Liver (tissue), 9 donors: ENCODE data around the gene CHST12. TPM values are rescaled to one million over a fixed set of nuclear protein-coding genes. Genes with fewer than 3 reads are reported as not detected.

Experiments used
- DNase-seq: peaks from one replicate; pipeline ENCODE4 v3.0.0-alpha.2; 2017; ENCODE audit warnings: low spot score
- H3K27ac ChIP-seq, 2 donors: one replicate each; pipeline ENCODE4 v1.7.0; 2013; ENCODE audit warnings: inconsistent platforms in 2 of 2, low read length in 2 of 2, control low read depth in 1 of 2, low read depth in 1 of 2, mild to moderate bottlenecking in 1 of 2
- H3K27me3 ChIP-seq, 4 donors: one replicate each; pipeline versions ENCODE4 v1.6.1 to v1.7.0; 2013; ENCODE audit warnings: low read length in 3 of 4, inconsistent platforms in 1 of 4, mild to moderate bottlenecking in 1 of 4, moderate library complexity in 1 of 4; ENCODE audit not compliant: control insufficient read depth in 4 of 4, insufficient read depth in 4 of 4
- H3K36me3 ChIP-seq, 4 donors: one replicate each; pipeline versions ENCODE4 v1.6.1 to v1.7.0; 2013; ENCODE audit warnings: low read length in 3 of 4, mild to moderate bottlenecking in 3 of 4, low read depth in 1 of 4, moderate library complexity in 1 of 4; ENCODE audit not compliant: control insufficient read depth in 4 of 4, insufficient read depth in 3 of 4
- H3K4me1 ChIP-seq, 4 donors: one replicate each; pipeline versions ENCODE4 v1.6.1 to v1.7.0; 2013; ENCODE audit warnings: low read length in 3 of 4, mild to moderate bottlenecking in 3 of 4, moderate library complexity in 1 of 4; ENCODE audit not compliant: control insufficient read depth in 4 of 4, insufficient read depth in 4 of 4
- H3K4me3 ChIP-seq, 3 donors: one replicate each; pipeline versions ENCODE4 v1.6.1 to v1.7.0; 2013; ENCODE audit warnings: low read length in 3 of 3, control low read depth in 1 of 3, low read depth in 1 of 3, mild to moderate bottlenecking in 1 of 3
- H3K9ac ChIP-seq, 2 donors: one replicate each; pipeline ENCODE4 v1.7.0; 2013; ENCODE audit warnings: low read length in 2 of 2, mild to moderate bottlenecking in 2 of 2, moderate library complexity in 2 of 2, control low read depth in 1 of 2, low read depth in 1 of 2
- H3K9me3 ChIP-seq, 4 donors: one replicate each; pipeline versions ENCODE4 v1.6.1 to v1.7.0; 2013; ENCODE audit warnings: low read length in 3 of 4; ENCODE audit not compliant: control insufficient read depth in 4 of 4
- EGR1 ChIP-seq, 2 donors: IDR thresholded peaks; 2 replicates each; pipeline ENCODE4 v1.6.1; 2016 to 2018; ENCODE audit warnings: antibody characterized with exemption in 2 of 2, low read depth in 2 of 2
- FOXA1 ChIP-seq: IDR thresholded peaks from 2 replicates; pipeline ENCODE4 v1.6.1; 2016; ENCODE audit warnings: antibody characterized with exemption
- FOXA2 ChIP-seq: IDR thresholded peaks from 2 replicates; pipeline ENCODE4 v1.6.1; 2016; ENCODE audit warnings: antibody characterized with exemption
- HNF4A ChIP-seq, 2 donors: conservative IDR thresholded peaks; 2 replicates each; pipeline ENCODE4 v1.6.1; 2016; ENCODE audit warnings: antibody characterized with exemption in 2 of 2, mild to moderate bottlenecking in 2 of 2
- HNF4G ChIP-seq: IDR thresholded peaks from 2 replicates; pipeline ENCODE4 v1.6.1; 2016; ENCODE audit warnings: antibody characterized with exemption
- JUND ChIP-seq, 2 donors: IDR thresholded peaks; 2 replicates each; pipeline ENCODE4 v1.6.1; 2016; ENCODE audit warnings: antibody characterized with exemption in 2 of 2
- NR2F2 ChIP-seq: IDR thresholded peaks from 2 replicates; pipeline ENCODE4 v1.6.1; 2016; ENCODE audit warnings: antibody characterized with exemption
- RAD21 ChIP-seq, 2 donors: IDR thresholded peaks; 2 replicates each; pipeline ENCODE4 v1.6.1; 2016; ENCODE audit warnings: antibody characterized with exemption in 2 of 2, mild to moderate bottlenecking in 2 of 2
- RXRA ChIP-seq, 2 donors: IDR thresholded peaks; 2 replicates each; pipeline ENCODE4 v1.6.1; 2017 to 2018; ENCODE audit warnings: antibody characterized with exemption in 2 of 2, mild to moderate bottlenecking in 1 of 2
- SP1 ChIP-seq: IDR thresholded peaks from 2 replicates; pipeline ENCODE4 v1.6.1; 2018; ENCODE audit warnings: antibody characterized with exemption, mild to moderate bottlenecking
- YY1 ChIP-seq: IDR thresholded peaks from 2 replicates; pipeline ENCODE4 v1.6.1; 2016; ENCODE audit warnings: antibody characterized with exemption, mild to moderate bottlenecking
- WGBS: extraction: QIAGEN DNeasy Blood & Tissue Kit; methylation state at CpG from one replicate; pipeline ENCODE4 v1.1.7; 2013; 5-methylcytosine and 5-hydroxymethylcytosine counted together
- polyA plus RNA-seq, 2 donors: library from polyadenylated mRNA; stranded (reverse) in 1 of 2; unstranded in 1 of 2; fragments of 200-250 nt in 1 of 2; fragments of >200 nt in 1 of 2; fragmentation: Nextera tagmentation in 1 of 2; extraction: Ambion mirVana in 1 of 2; gene quantifications; one replicate each; pipeline versions ENCODE4 v1.2.1 to v1.2.3, GENCODE V29; 2013 to 2015
- total RNA-seq, 2 donors: library from RNA; depleted of rRNA; stranded (reverse); fragments of >200 nt; gene quantifications; one replicate each; pipeline ENCODE4 v1.2.3, GENCODE V29; 2014
- TF ChIP-seq, protein P1 (sequence below): IDR thresholded peaks from 2 replicates; pipeline ENCODE4 v1.6.1; 2016; ENCODE audit warnings: antibody characterized with exemption
- TF ChIP-seq, protein P2 (sequence below): IDR thresholded peaks from 2 replicates; pipeline ENCODE4 v1.6.1; 2016; ENCODE audit warnings: antibody characterized with exemption, mild to moderate bottlenecking
- TF ChIP-seq, protein P3 (sequence below): IDR thresholded peaks from 2 replicates; pipeline ENCODE4 v1.6.1; 2016; ENCODE audit warnings: antibody characterized with exemption
- TF ChIP-seq, protein P4 (sequence below): fragments of 150-350 bp; IDR thresholded peaks from 2 replicates; pipeline ENCODE4 v1.5.1; 2017; ENCODE audit warnings: improper control_type of control experiment, low read depth, low read length; ENCODE audit not compliant: missing input control
- donor health status: healthy.
- donor health status: healthy.
- donor health status: healthy.
- donor health status: healthy.
- donor health status: healthy.

Gene CHST12
- total and polyA plus RNA-seq, 4 donors = 3.2 to 11.9 (median 5.2) TPM

DNA sequence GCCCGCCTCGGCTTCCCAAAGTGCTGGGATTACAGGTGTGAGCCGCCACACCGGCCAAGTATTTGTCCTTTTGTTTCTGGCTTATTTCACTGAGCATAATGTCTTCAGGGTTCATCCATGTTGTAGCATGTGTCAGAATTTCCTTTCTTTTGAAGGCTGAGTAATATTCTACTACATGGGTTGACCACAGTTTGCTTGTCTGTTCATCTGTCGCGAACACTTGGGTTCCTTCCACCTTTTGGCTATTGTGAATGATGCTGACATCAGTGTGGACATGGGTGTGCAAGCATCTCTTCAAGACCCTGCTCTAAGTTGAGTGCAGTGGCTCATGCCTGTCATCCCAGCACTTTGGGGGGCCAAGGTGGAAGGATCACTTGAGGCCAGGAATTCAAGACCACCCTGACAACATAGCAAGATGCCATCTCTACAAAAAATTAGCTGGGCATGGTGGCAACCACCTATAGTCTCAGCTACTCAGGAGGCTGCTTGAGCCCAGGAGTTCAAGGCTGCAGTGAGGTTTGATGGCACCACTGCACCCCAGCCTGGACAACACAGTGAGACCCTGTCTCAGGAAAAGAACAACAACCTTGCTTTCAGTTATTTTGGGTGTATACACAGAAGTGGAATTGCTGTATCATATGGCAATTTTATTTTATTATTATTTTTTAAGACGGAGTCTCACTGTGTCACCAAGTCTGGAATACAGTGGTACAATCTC, 17.0 kb downstream of the CHST12 start:
- Histone ChIP-seq H3K27ac (no peak overlapping the region), H3K36me3 (no peaks in the 10 kb centered on the region), H3K4me3 (no peak overlapping the region), H3K4me1 (no peaks in the 10 kb centered on the region), H3K9me3 (no peaks in the 10 kb centered on the region), H3K27me3 (no peaks in the 10 kb centered on the region), H3K9ac (no peak overlapping the region)
- TF ChIP-seq HNF4A (conservative IDR thresholded peaks at IDR 0.05) = no peak
- TF ChIP-seq FOXA2 = no peak
- TF ChIP-seq EGR1 (IDR thresholded peaks at IDR 0.05; ENCODE audit: low read depth in 2 of 2) = no peak
- no peak for DNase-seq
- 95% methylated on average over 7 of the region's 7 CpGs for WGBS

DNA sequence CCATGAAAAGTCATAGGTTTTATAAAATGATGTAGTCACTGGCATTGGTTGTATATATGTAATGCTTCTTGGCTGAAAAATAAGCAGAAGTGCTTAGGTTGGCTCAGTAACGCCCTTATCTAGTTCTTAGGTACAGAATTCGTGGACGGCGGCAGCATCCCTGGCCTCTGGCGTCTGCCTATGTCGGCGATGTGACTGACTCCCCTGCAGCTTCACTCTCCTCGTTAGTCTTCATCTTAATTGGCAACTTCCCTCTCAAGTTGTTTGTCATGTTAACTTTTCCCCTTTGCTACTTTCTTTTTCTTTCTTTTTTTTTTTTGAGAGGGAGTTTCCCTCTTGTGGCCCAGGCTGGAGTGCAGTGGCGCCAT, 18.5 kb downstream of the CHST12 start:
- no peak overlapping the region for H3K4me3 ChIP-seq
- WGBS = 91% methylated on average over 9 of the region's 9 CpGs
- H3K27me3 ChIP-seq = no peaks in the 10 kb centered on the region
- no peaks in the 10 kb centered on the region for H3K9me3 ChIP-seq
- no peak overlapping the region for H3K9ac ChIP-seq
- no peak overlapping the region for H3K27ac ChIP-seq
- TF ChIP-seq HNF4G = no peak
- TF ChIP-seq, protein P1, sequence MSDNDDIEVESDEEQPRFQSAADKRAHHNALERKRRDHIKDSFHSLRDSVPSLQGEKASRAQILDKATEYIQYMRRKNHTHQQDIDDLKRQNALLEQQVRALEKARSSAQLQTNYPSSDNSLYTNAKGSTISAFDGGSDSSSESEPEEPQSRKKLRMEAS = no peak
- TF ChIP-seq SP1 = no peak
- TF ChIP-seq, protein P2, sequence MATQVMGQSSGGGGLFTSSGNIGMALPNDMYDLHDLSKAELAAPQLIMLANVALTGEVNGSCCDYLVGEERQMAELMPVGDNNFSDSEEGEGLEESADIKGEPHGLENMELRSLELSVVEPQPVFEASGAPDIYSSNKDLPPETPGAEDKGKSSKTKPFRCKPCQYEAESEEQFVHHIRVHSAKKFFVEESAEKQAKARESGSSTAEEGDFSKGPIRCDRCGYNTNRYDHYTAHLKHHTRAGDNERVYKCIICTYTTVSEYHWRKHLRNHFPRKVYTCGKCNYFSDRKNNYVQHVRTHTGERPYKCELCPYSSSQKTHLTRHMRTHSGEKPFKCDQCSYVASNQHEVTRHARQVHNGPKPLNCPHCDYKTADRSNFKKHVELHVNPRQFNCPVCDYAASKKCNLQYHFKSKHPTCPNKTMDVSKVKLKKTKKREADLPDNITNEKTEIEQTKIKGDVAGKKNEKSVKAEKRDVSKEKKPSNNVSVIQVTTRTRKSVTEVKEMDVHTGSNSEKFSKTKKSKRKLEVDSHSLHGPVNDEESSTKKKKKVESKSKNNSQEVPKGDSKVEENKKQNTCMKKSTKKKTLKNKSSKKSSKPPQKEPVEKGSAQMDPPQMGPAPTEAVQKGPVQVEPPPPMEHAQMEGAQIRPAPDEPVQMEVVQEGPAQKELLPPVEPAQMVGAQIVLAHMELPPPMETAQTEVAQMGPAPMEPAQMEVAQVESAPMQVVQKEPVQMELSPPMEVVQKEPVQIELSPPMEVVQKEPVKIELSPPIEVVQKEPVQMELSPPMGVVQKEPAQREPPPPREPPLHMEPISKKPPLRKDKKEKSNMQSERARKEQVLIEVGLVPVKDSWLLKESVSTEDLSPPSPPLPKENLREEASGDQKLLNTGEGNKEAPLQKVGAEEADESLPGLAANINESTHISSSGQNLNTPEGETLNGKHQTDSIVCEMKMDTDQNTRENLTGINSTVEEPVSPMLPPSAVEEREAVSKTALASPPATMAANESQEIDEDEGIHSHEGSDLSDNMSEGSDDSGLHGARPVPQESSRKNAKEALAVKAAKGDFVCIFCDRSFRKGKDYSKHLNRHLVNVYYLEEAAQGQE = no peak
- TF ChIP-seq RXRA (IDR thresholded peaks at IDR 0.05) = no peak
- TF ChIP-seq RAD21 (IDR thresholded peaks at IDR 0.05) = no peak
- TF ChIP-seq FOXA1 = no peak
- no peaks in the 10 kb centered on the region for H3K36me3 ChIP-seq
- DNase-seq = no peak
- H3K4me1 ChIP-seq = no peaks in the 10 kb centered on the region

DNA sequence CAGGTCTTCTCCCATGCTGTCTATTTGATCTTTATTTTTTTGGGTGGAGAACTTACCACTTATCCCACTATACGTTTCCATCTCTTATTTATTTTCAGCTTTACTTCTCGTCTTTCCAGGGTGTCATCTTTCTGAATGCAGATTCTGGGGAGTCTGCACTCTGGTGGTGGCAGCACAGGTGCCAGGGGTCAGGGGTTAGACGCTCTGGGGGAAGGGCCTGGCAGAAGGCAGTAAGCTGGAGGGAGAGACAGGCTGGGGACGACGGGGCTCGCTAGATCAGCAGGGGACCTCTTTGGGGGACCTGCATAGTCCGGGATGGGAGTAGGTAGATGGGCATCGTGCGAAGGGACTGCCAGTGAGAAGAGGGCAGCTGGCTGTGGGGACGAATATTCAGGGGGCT, 22.3 kb downstream of the CHST12 start:
- H3K9me3 ChIP-seq = no peaks in the 10 kb centered on the region
- DNase-seq = no peak
- H3K4me1 ChIP-seq = no peaks in the 10 kb centered on the region
- WGBS = 94% methylated on average over 10 of the region's 10 CpGs
- H3K9ac ChIP-seq = no peak overlapping the region
- H3K27ac ChIP-seq = no peak overlapping the region
- H3K27me3 ChIP-seq = no peaks in the 10 kb centered on the region
- no peaks in the 10 kb centered on the region for H3K36me3 ChIP-seq
- TF ChIP-seq, protein P2 = no peak
- TF ChIP-seq, protein P3, sequence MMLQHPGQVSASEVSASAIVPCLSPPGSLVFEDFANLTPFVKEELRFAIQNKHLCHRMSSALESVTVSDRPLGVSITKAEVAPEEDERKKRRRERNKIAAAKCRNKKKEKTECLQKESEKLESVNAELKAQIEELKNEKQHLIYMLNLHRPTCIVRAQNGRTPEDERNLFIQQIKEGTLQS = no peak
- TF ChIP-seq EGR1 (IDR thresholded peaks at IDR 0.05; ENCODE audit: low read depth in 2 of 2) = no peak
- no peak for TF ChIP-seq RXRA (IDR thresholded peaks at IDR 0.05)
- TF ChIP-seq HNF4G = no peak
- no peak for TF ChIP-seq NR2F2
- TF ChIP-seq, protein P4, sequence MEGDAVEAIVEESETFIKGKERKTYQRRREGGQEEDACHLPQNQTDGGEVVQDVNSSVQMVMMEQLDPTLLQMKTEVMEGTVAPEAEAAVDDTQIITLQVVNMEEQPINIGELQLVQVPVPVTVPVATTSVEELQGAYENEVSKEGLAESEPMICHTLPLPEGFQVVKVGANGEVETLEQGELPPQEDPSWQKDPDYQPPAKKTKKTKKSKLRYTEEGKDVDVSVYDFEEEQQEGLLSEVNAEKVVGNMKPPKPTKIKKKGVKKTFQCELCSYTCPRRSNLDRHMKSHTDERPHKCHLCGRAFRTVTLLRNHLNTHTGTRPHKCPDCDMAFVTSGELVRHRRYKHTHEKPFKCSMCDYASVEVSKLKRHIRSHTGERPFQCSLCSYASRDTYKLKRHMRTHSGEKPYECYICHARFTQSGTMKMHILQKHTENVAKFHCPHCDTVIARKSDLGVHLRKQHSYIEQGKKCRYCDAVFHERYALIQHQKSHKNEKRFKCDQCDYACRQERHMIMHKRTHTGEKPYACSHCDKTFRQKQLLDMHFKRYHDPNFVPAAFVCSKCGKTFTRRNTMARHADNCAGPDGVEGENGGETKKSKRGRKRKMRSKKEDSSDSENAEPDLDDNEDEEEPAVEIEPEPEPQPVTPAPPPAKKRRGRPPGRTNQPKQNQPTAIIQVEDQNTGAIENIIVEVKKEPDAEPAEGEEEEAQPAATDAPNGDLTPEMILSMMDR = no peak
- TF ChIP-seq YY1 = no peak
- TF ChIP-seq JUND (IDR thresholded peaks at IDR 0.05) = no peak
- TF ChIP-seq SP1 = no peak
- TF ChIP-seq RAD21 (IDR thresholded peaks at IDR 0.05) = no peak
- TF ChIP-seq, protein P1 = no peak
- TF ChIP-seq FOXA1 = no peak
- no peak for TF ChIP-seq FOXA2
- H3K4me3 ChIP-seq = no peak overlapping the region
